Suprapubic skin (tissue), 4 donors: ENCODE measurements around the gene MLLT6.

Source experiments
- CTCF ChIP-seq, 2 donors: fragments of 200-600 bp in 1 of 2; fragments of 450-650 bp in 1 of 2; sonication (generic) in 1 of 2; IDR thresholded peaks; one replicate each; pipeline ENCODE4 v1.5.1; 2016 to 2019; ENCODE audit warnings: antibody characterized with exemption in 2 of 2, mild to moderate bottlenecking in 1 of 2, moderate library complexity in 1 of 2
- EP300 ChIP-seq: sonication (generic); formaldehyde crosslinking; IDR thresholded peaks from one replicate; pipeline ENCODE4 v1.6.1; 2017; ENCODE audit warnings: antibody characterized with exemption
- POLR2A ChIP-seq, 2 donors: fragments of 450-650 bp; IDR thresholded peaks; one replicate each; pipeline ENCODE4 v1.6.1; 2017; ENCODE audit warnings: antibody characterized with exemption in 2 of 2, mild to moderate bottlenecking in 2 of 2, moderate library complexity in 2 of 2
- POLR2AphosphoS5 ChIP-seq, 3 donors: sonication (generic); formaldehyde crosslinking; IDR thresholded peaks; one replicate each; pipeline ENCODE4 v1.6.1; 2017; ENCODE audit warnings: antibody characterized with exemption in 3 of 3

- TF ChIP-seq CTCF (IDR thresholded peaks at IDR 0.05) (no peak), POLR2A (IDR thresholded peaks at IDR 0.05) (no peak), POLR2AphosphoS5 (IDR thresholded peaks at IDR 0.05) (no peak), EP300 (no peak)
Measured at GRCh38 chr17:38740044-38740443, 35.0 kb downstream of the MLLT6 start.
